ENCODE data around the gene TMEM100.

Gene TMEM100

DNA sequence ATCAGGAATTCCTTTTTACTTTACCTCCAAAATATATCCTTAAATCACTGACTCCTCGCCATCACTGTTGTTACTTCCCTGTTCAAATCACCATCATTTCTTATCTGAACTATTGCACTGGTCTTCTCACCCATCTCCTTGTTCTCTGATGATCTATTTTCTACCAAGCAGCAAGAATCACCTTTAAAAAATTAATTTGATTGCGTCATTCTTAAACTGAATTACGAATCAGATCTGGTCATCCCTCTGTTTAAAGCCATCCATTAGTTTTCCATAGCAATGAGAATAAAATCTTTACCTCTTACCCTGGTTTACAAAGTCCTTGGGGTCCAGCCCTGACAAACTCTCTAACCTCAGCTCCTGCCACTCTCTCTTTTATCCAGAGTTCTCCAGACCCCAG is 42.8 kb upstream of the TMEM100 start:
- no peak for TF ChIP-seq CTCF (IDR thresholded peaks at IDR 0.05; ENCODE audit: low read depth, low read length, missing control alignments)
- DNase-seq = no peak
- H3K4me3 ChIP-seq (ENCODE audit: low read depth, low read length) = no peak overlapping the region
- no peak overlapping the region for H3K27ac ChIP-seq
- in situ Hi-C loops (cut with HindIII; ENCODE audit: low pct_ligation_motif_present, low sequenced_read_pairs) = no loop called here
- peaks cover 3% of the 10 kb centered on the region for H3K36me3 ChIP-seq (replicated peaks)
- H3K27me3 ChIP-seq (replicated peaks) = no peaks in the 10 kb centered on the region

- Histone ChIP-seq H3K36me3 (replicated peaks) (peaks cover 3% of the 10 kb centered on the region), H3K4me3 (ENCODE audit: low read depth, low read length) (no peak overlapping the region), H3K27me3 (replicated peaks) (no peaks in the 10 kb centered on the region), H3K27ac (no peak overlapping the region)
- no peak for TF ChIP-seq CTCF (IDR thresholded peaks at IDR 0.05; ENCODE audit: low read depth, low read length, missing control alignments)
- no peak for DNase-seq
- in situ Hi-C loops (cut with HindIII; ENCODE audit: low pct_ligation_motif_present, low sequenced_read_pairs) = no loop called here
Measured at GRCh38 chr17:55764610-55765009, 41.9 kb upstream of the TMEM100 start.

GRCh38 chr17:55763856-55764255 is 41.2 kb upstream of the TMEM100 start:
- no peak for DNase-seq
- Histone ChIP-seq H3K36me3 (replicated peaks) (peaks cover 3% of the 10 kb centered on the region), H3K27ac (no peak overlapping the region), H3K27me3 (replicated peaks) (no peaks in the 10 kb centered on the region), H3K4me3 (ENCODE audit: low read depth, low read length) (no peak overlapping the region)
- in situ Hi-C loops (cut with HindIII; ENCODE audit: low pct_ligation_motif_present, low sequenced_read_pairs) = no loop called here
- no peak for TF ChIP-seq CTCF (IDR thresholded peaks at IDR 0.05; ENCODE audit: low read depth, low read length, missing control alignments)

- Histone ChIP-seq H3K4me3 (ENCODE audit: low read depth, low read length) (no peak overlapping the region), H3K36me3 (replicated peaks) (no peaks in the 10 kb centered on the region), H3K27me3 (replicated peaks) (no peaks in the 10 kb centered on the region), H3K27ac (no peak overlapping the region)
- in situ Hi-C loops (cut with HindIII; ENCODE audit: low pct_ligation_motif_present, low sequenced_read_pairs) = no loop called here
- no peak for DNase-seq
- no peak for TF ChIP-seq CTCF (IDR thresholded peaks at IDR 0.05; ENCODE audit: low read depth, low read length, missing control alignments)
Measured at GRCh38 chr17:55762086-55762858, 39.6 kb upstream of the TMEM100 start.

- no peak for DNase-seq
- Histone ChIP-seq H3K36me3 (replicated peaks) (no peaks in the 10 kb centered on the region), H3K27me3 (replicated peaks) (no peaks in the 10 kb centered on the region), H3K4me3 (ENCODE audit: low read depth, low read length) (no peak overlapping the region), H3K27ac (no peak overlapping the region)
- in situ Hi-C loops (cut with HindIII; ENCODE audit: low pct_ligation_motif_present, low sequenced_read_pairs) = no loop called here
- TF ChIP-seq CTCF (IDR thresholded peaks at IDR 0.05; ENCODE audit: low read depth, low read length, missing control alignments) = no peak
Measured at GRCh38 chr17:55760643-55761355, 38.1 kb upstream of the TMEM100 start.

All from brain microvascular endothelial cell (primary cell).